Suprapubic skin (tissue), 3 donors: Measurements from ENCODE around the gene AP2M1.

Source experiments
- CTCF ChIP-seq, 2 donors: fragments of 200-600 bp in 1 of 2; fragments of 450-650 bp in 1 of 2; sonication (generic) in 1 of 2; IDR thresholded peaks; one replicate each; pipeline ENCODE4 v1.5.1; 2016 to 2019; ENCODE audit warnings: antibody characterized with exemption in 2 of 2, mild to moderate bottlenecking in 1 of 2, moderate library complexity in 1 of 2
- EP300 ChIP-seq: sonication (generic); formaldehyde crosslinking; IDR thresholded peaks from one replicate; pipeline ENCODE4 v1.6.1; 2017; ENCODE audit warnings: antibody characterized with exemption

- TF ChIP-seq CTCF (IDR thresholded peaks at IDR 0.05), result no peak
- TF ChIP-seq EP300, result no peak
Measured at GRCh38 chr3:184177331-184177731, 2.7 kb downstream of the AP2M1 start.
